Activated CD4-positive, alpha-beta memory T cell treated with anti-CD3 and anti-CD28 coated beads, Interleukin-2, amount 10 ng/mL, durations not matched to agents 7 days and 5 days (primary cell): ENCODE data around the gene UNC13D. TPM values are rescaled to one million over a fixed set of nuclear protein-coding genes. Genes with fewer than 3 reads are reported as not detected.
"Not testable (repeated sequence)": the region's sequence is repeated elsewhere in the genome, so short reads cannot be mapped to it uniquely, and the experiment has no call there.

Experiments
- CTCF ChIA-PET: fragments of 350-600 bp; sonication (Branson Sonifier 250); formaldehyde crosslinking; loops from one replicate; lab custom pipeline; 2021; ENCODE audit warnings: antibody characterized with exemption, inconsistent platforms; lab: Charles Lee
- POLR2A ChIA-PET: fragments of 350-600 bp; sonication (Branson Sonifier 250); formaldehyde crosslinking; loops from one replicate; lab custom pipeline; 2021; ENCODE audit warnings: antibody characterized with exemption; lab: Charles Lee
- DNase-seq: peaks from one replicate; pipeline ENCODE4 v3.0.0-alpha.2; 2020
- H3K27ac Mint-ChIP-seq: one replicate; pipeline ENCODE4 v1.8.0; 2021; ENCODE audit warnings: mild to moderate bottlenecking, mixed read lengths
- H3K27me3 Mint-ChIP-seq: one replicate; pipeline ENCODE4 v1.8.0; 2021; ENCODE audit warnings: mixed read lengths
- H3K36me3 Mint-ChIP-seq: one replicate; pipeline ENCODE4 v1.8.0; 2021; ENCODE audit warnings: low read depth, mixed read lengths
- H3K4me1 Mint-ChIP-seq: one replicate; pipeline ENCODE4 v1.8.0; 2021; ENCODE audit warnings: mixed read lengths
- H3K4me3 Mint-ChIP-seq: one replicate; pipeline ENCODE4 v1.8.0; 2021; ENCODE audit warnings: mild to moderate bottlenecking, mixed read lengths
- H3K9me3 Mint-ChIP-seq: one replicate; pipeline ENCODE4 v1.8.0; 2021; ENCODE audit warnings: mixed read lengths
- total RNA-seq, 2 experiments: library from RNA; stranded (reverse); gene quantifications; one replicate each; pipeline ENCODE4 v1.2.3, GENCODE V29; 2021

The UNC13D gene
- total RNA-seq, 2 experiments from 2014 or later, result 179 to 190 TPM

DNA sequence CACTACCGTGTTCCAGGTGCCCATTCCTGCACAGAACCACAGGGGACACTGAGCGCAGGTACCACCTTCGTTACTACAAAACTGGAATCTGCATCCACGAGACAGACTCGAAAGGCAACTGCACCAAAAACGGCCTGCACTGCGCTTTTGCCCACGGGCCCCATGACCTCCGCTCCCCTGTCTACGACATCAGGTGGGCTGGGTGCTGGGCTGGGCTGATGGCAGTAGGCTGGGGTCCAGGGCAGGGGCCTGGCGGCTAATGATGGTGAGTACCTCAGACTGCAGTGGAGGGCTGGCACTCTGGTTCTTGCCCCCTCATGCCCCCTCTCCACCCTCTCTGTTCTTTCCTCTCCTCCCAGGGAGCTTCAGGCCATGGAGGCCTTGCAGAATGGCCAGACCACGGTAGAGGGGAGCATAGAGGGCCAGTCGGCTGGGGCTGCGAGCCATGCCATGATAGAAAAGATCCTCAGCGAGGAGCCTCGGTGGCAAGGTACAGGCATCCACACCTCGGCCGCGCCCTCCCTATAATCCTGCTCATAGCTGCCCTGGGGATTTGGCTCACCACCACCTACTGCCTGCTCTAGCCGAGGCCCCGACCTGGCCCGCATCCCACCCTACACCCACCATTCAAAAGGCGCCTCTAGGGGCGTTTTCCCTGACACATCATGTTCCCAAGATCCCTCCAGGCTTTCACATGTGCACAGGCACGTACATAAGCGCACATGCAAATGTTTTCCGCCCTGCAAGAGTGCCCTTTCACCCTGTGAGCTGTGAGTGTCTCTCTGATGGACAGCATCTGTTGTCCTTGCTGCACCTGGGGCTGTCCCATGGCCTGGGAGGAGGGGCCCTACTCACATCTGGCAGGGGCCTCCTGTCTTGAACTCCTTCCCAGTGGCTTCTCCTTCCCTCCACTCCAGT, 31.8 kb downstream of the UNC13D start:
- no peak for DNase-seq
- CTCF ChIA-PET, result interaction anchor here (0.6 to 1.4 kb wide), 2 partner anchors 15 to 64 kb away, joined by 3 read pairs; no protein-coding TSS in a partner anchor
- H3K27ac Mint-ChIP-seq, result no peak overlapping the region
- peaks cover 1% of the 10 kb centered on the region for H3K4me1 Mint-ChIP-seq
- H3K9me3 Mint-ChIP-seq, result no peaks in the 10 kb centered on the region
- H3K27me3 Mint-ChIP-seq, result no peaks in the 10 kb centered on the region
- no peak overlapping the region for H3K4me3 Mint-ChIP-seq
- POLR2A ChIA-PET, result interaction anchor here (1.0 to 2.5 kb wide), 2 partner anchors 11 to 36 kb away, joined by 3 to 13 read pairs; no protein-coding TSS in a partner anchor
- H3K36me3 Mint-ChIP-seq, result peaks cover 4% of the 10 kb centered on the region

GRCh38 chr17:75811174-75811573, 33.0 kb downstream of the UNC13D start:
- POLR2A ChIA-PET, result no interaction called here
- Mint-ChIP-seq H3K27me3 (no peaks in the 10 kb centered on the region), H3K27ac (no peak overlapping the region), H3K9me3 (no peaks in the 10 kb centered on the region), H3K4me1 (peaks cover 1% of the 10 kb centered on the region), H3K36me3 (peaks cover 4% of the 10 kb centered on the region), H3K4me3 (no peak overlapping the region)
- no peak for DNase-seq
- CTCF ChIA-PET, result no interaction called here

DNA sequence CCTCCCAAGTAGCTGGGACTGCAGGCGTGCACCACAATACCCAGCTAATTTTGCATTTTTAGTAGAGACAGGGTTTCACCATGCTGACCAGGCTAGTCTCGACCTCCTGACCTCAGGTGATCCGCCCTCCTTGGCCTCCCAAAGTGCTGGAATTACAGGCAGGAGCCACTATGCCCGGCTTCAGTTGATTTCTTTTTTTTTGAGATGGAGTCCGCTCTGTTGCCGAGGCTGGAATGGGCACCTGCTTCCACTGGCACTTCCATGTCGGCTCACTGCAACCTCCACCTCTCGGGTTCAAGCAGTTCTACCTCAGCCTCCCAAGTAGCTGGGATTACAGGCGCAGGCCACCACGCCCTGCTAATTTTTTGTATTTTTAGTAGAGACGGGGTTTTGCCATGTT, 33.4 kb downstream of the UNC13D start:
- DNase-seq, H3K36me3 Mint-ChIP-seq, POLR2A ChIA-PET, H3K9me3 Mint-ChIP-seq, H3K4me3 Mint-ChIP-seq, H3K4me1 Mint-ChIP-seq, H3K27me3 Mint-ChIP-seq, CTCF ChIA-PET, H3K27ac Mint-ChIP-seq: not testable (repeated sequence)

DNA sequence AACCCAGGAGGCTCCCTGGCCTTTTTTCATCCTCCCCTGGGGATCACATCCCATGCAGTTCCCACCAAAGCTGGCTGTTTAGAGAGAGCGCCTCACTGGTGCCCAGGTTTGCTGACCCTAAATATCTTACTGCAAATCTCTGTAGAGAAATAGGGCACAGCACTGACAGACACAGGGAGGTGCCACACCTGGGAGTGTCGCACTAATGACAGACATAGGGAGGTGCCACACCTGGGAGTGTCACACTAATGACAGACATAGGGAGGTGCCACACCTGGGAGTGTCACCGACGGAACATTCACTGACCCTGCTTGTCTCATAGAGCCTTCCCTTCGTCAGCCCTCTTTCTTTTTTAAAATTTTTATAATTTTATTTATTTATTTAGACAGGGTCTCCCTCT, 34.0 kb downstream of the UNC13D start:
- peaks cover 1% of the 10 kb centered on the region for H3K4me1 Mint-ChIP-seq
- ChIA-PET POLR2A (no interaction called here), CTCF (no interaction called here)
- DNase-seq, result no peak
- H3K36me3 Mint-ChIP-seq, result peaks cover 4% of the 10 kb centered on the region
- H3K9me3 Mint-ChIP-seq, result no peaks in the 10 kb centered on the region
- no peak overlapping the region for H3K4me3 Mint-ChIP-seq
- H3K27ac Mint-ChIP-seq, result no peak overlapping the region
- H3K27me3 Mint-ChIP-seq, result no peaks in the 10 kb centered on the region

GRCh38 chr17:75809631-75810111, 34.5 kb downstream of the UNC13D start:
- Mint-ChIP-seq H3K27me3 (no peaks in the 10 kb centered on the region), H3K4me3 (no peak overlapping the region), H3K27ac (no peak overlapping the region), H3K36me3 (peaks cover 4% of the 10 kb centered on the region), H3K9me3 (no peaks in the 10 kb centered on the region), H3K4me1 (peaks cover 1% of the 10 kb centered on the region)
- DNase-seq, result no peak
- ChIA-PET POLR2A (interaction anchor here (1.0 to 1.3 kb wide), 2 partner anchors 32 to 143 kb away, joined by 3 read pairs; partner anchors contain the start of genes RECQL5 and SAP30BP), CTCF (interaction anchor here (0.6 kb wide), 1 partner anchor 99 kb away, joined by 3 read pairs; no protein-coding TSS in a partner anchor)

DNA sequence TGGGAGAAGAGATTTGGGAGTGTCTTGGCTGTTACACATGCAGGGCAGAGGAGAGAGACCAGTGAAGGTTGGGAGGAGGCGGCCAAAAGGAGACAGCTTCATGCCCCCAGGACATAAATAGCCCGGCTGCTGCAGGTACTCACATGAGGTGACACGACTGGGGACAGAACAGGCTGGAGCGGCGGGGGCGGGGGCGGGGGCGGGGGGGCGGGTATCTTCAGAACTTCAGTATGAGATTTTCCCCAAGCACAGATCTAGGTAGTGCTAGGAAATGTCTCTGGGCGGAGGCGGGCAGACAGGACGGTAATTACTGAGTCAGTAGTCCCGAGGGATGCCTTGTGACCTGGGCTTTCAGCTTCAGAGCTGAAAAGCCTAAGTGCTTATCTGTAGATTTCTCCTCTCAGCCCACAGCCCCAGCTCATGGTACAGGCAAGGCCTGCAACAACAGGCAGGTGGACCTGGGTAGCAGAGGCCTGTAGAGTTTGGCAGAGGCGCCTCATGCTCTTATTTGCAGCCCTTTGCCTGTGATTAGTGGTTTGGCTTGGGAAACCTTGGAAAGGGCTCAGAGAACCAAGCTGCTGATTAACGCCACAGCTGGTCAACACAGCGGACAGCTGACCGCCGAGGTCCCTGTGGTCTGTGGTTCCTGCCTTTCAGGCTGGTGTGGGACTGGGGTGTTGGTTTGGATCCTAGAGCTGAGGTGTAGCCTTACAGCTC, 35.1 kb downstream of the UNC13D start:
- CTCF ChIA-PET, result interaction anchor here (0.6 to 1.8 kb wide), 3 partner anchors 20 to 98 kb away, joined by 3 to 4 read pairs (median 3); no protein-coding TSS in a partner anchor
- H3K9me3 Mint-ChIP-seq, result no peaks in the 10 kb centered on the region
- no peak for DNase-seq
- peaks cover 2% of the 10 kb centered on the region for H3K4me1 Mint-ChIP-seq
- H3K4me3 Mint-ChIP-seq, result no peak overlapping the region
- H3K27ac Mint-ChIP-seq, result no peak overlapping the region
- POLR2A ChIA-PET, result interaction anchor here (1.0 to 1.3 kb wide), 3 partner anchors 14 to 142 kb away, joined by 3 read pairs; partner anchors contain the start of genes RECQL5 and SAP30BP
- peaks cover 2% of the 10 kb centered on the region for H3K36me3 Mint-ChIP-seq
- no peaks in the 10 kb centered on the region for H3K27me3 Mint-ChIP-seq

DNA sequence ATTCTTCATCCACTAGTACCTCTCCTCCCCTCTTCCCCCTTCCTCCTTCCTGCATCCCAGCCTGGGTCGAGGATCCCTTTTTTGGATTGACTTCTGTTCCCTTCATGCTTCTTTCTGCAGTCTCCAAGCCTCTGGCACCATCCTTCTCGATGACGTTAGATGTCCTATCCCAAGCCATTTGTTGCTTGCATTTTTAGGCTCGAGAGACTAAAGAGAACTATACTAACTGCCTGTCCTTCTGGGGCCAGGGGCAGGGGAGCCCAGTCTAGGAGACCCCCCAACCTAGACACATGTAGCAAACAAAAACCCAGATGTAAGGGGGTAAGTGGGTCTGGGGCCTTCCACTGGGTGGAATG, 35.7 kb downstream of the UNC13D start:
- Mint-ChIP-seq H3K4me3 (no peak overlapping the region), H3K9me3 (no peaks in the 10 kb centered on the region), H3K4me1 (peaks cover 8% of the 10 kb centered on the region), H3K36me3 (peaks cover 2% of the 10 kb centered on the region), H3K27me3 (no peaks in the 10 kb centered on the region), H3K27ac (no peak overlapping the region)
- DNase-seq, result no peak
- CTCF ChIA-PET, result interaction anchor here (0.7 to 1.8 kb wide), 2 partner anchors 21 to 55 kb away, joined by 3 to 4 read pairs; no protein-coding TSS in a partner anchor
- POLR2A ChIA-PET, result interaction anchor here (1.0 to 1.3 kb wide), 3 partner anchors 14 to 142 kb away, joined by 3 read pairs; partner anchors contain the start of genes RECQL5 and SAP30BP

DNA sequence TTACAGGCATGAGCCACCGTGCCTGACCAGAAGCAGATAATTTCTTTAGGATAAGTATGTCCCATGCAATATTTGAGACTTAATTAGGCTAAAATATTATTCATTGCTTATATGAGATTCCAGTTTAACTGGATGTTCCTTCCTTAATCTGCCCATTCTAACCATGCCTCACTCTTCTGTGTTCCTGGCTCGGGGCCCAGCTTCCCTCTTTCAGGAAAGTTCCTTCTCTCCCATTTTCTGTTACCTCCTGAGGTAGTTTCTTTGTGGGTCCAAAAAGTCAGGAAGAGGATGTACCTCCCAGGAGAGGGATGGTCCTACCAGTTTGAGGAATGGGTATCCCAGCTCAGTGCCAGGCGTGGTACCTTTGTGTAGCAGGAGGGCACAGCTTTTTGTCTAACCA, 36.3 kb downstream of the UNC13D start:
- Mint-ChIP-seq H3K36me3 (peaks cover 3% of the 10 kb centered on the region), H3K27ac (no peak overlapping the region)
- POLR2A ChIA-PET, result interaction anchor here (0.8 to 1.3 kb wide), 2 partner anchors 15 to 19 kb away, joined by 3 read pairs; no protein-coding TSS in a partner anchor

DNA sequence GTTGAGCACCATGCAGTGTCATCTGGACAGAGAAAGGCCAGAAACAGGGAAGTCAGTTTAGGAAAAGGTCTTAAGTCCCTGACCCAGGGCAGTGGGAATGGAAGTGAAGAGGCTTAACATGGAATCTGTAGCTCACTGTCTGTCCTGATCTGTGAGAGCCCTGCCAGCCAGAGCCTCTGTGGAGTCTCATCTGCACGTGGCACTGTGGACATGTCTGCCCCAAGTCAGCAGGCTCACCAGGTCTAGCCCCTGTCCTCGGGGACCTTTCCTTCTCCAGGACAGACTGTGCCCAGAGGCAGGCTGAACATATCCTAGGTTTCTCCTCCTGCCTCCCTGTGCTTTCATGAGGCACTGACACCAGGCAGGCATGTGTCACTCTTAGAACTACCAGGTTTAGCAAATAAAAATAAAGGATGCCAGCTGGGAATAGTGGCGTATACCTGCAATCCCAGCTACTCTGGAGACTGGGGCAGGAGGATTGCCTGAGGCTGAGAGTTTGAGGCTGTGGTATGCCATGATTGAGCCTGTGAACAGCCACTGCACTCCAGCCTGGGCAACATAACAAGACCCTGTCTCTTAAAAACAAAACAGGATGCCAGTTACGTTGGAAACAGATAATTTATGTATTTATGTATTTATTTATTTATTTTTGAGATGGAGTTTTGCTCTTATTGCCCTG, 37.2 kb downstream of the UNC13D start:
- DNase-seq, result no peak
- CTCF ChIA-PET, result interaction anchor here (1.3 kb wide), 1 partner anchor 11 kb away, joined by 3 read pairs; no protein-coding TSS in a partner anchor
- no peaks in the 10 kb centered on the region for H3K9me3 Mint-ChIP-seq
- H3K36me3 Mint-ChIP-seq, result peaks cover 3% of the 10 kb centered on the region
- H3K4me1 Mint-ChIP-seq, result peaks cover 12% of the 10 kb centered on the region
- H3K27ac Mint-ChIP-seq, result no peak overlapping the region
- no peaks in the 10 kb centered on the region for H3K27me3 Mint-ChIP-seq
- POLR2A ChIA-PET, result interaction anchor here (0.9 kb wide), 1 partner anchor 20 kb away, joined by 4 read pairs; no protein-coding TSS in a partner anchor
- no peak overlapping the region for H3K4me3 Mint-ChIP-seq

More for the DNA sequence above, 36.3 kb downstream of the UNC13D start:
- Mint-ChIP-seq H3K4me3 (no peak overlapping the region), H3K9me3 (no peaks in the 10 kb centered on the region), H3K27me3 (no peaks in the 10 kb centered on the region), H3K4me1 (peaks cover 12% of the 10 kb centered on the region)
- DNase-seq, result no peak
- CTCF ChIA-PET, result interaction anchor here (1.8 kb wide), 1 partner anchor 54 kb away, joined by 4 read pairs; no protein-coding TSS in a partner anchor

DNA sequence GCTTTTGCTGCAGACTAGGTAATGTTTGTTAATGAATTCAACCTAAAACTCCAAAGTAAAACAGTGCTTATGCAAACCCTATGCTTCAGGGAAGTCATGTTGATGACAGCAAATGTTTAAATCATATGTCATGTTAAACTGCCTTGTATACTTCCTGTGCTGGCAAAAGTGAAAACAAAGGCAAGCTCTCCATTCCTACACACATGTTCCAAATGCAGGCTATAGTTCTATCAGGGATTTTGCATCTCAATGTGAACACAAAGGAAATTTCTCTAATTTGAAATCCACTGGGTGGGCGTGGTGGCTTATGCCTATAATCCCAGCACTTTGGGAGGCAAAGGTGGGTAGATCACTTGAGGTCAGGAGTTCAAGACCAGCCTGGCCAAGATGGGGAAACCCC, 40.3 kb downstream of the UNC13D start:
- Mint-ChIP-seq H3K9me3 (no peaks in the 10 kb centered on the region), H3K27me3 (no peaks in the 10 kb centered on the region), H3K4me3 (no peak overlapping the region), H3K4me1 (peaks cover 12% of the 10 kb centered on the region), H3K36me3 (peaks cover 11% of the 10 kb centered on the region), H3K27ac (peak overlapping the region; percentile 24)
- no peak for DNase-seq
- ChIA-PET CTCF (interaction anchor here (0.6 to 1.4 kb wide), 6 partner anchors 21 to 574 kb away, joined by 3 to 5 read pairs (median 3); partner anchors contain the start of gene UNC13D), POLR2A (interaction anchor here (1.3 to 2.7 kb wide), 4 partner anchors 8 to 25 kb away, joined by 3 to 26 read pairs (median 4); partner anchors contain the start of gene UNK)

DNA sequence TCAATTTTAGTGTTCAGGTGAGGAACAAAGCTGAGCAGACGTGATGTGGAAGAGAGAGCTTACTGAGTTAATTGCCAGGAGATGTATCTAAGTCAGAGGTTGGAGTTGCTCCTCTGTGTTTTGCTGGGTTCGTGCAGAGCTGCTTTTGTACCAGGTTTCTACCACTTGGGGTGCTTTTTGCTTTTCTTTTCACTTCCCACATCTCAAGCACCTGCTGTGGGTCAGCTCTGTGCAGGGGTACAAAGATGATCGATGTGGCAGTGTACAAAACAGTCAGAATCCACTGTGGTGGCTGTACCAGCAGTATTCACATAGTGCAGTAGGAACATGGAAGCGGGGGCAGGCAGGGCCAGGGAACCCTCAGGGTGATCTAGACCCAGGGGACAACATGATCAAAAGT, 44.8 kb downstream of the UNC13D start:
- Mint-ChIP-seq H3K4me1 (peaks cover 17% of the 10 kb centered on the region), H3K36me3 (peaks cover 25% of the 10 kb centered on the region), H3K27ac (no peak overlapping the region), H3K27me3 (no peaks in the 10 kb centered on the region), H3K4me3 (no peak overlapping the region), H3K9me3 (no peaks in the 10 kb centered on the region)
- CTCF ChIA-PET, result interaction anchor here (1.0 to 1.6 kb wide), 2 partner anchors 28 to 46 kb away, joined by 3 to 5 read pairs; no protein-coding TSS in a partner anchor
- DNase-seq, result no peak
- POLR2A ChIA-PET, result interaction anchor here (1.3 to 2.9 kb wide), 3 partner anchors 13 to 22 kb away, joined by 3 to 9 read pairs (median 3); no protein-coding TSS in a partner anchor
